ENCODE measurements around the gene ELMOD3.
"Not testable (repeated sequence)": the region's sequence is repeated elsewhere in the genome, so short reads cannot be mapped to it uniquely, and the experiment has no call there.

The ELMOD3 gene

GRCh38 chr2:85371045-85371444 is 16.5 kb downstream of the ELMOD3 start:
- Histone ChIP-seq H3K36me3 (ENCODE audit: control insufficient read depth, insufficient read depth, low read length) (no peaks in the 10 kb centered on the region), H3K4me1 (ENCODE audit: control insufficient read depth, insufficient read depth, low read length) (no peaks in the 10 kb centered on the region), H3K27ac (ENCODE audit: low read length) (no peak overlapping the region), H3K4me3 (ENCODE audit: low read length) (no peak overlapping the region), H3K27me3 (ENCODE audit: control insufficient read depth, insufficient read depth, low read length) (no peaks in the 10 kb centered on the region), H3K9me3 (ENCODE audit: control insufficient read depth, insufficient read depth, low read length) (no peaks in the 10 kb centered on the region)
- DNase-seq (ENCODE audit: low read depth, low spot score): no peak
- no CpG with 5 or more reads among the region's 11 CpGs for WGBS (ENCODE audit: insufficient coverage, insufficient read length)

- DNase-seq (ENCODE audit: low read depth, low spot score): no peak
- Histone ChIP-seq H3K27me3 (ENCODE audit: control insufficient read depth, insufficient read depth, low read length) (no peaks in the 10 kb centered on the region), H3K4me1 (ENCODE audit: control insufficient read depth, insufficient read depth, low read length) (no peaks in the 10 kb centered on the region), H3K27ac (ENCODE audit: low read length) (no peak overlapping the region), H3K4me3 (ENCODE audit: low read length) (no peak overlapping the region), H3K36me3 (ENCODE audit: control insufficient read depth, insufficient read depth, low read length) (no peaks in the 10 kb centered on the region), H3K9me3 (ENCODE audit: control insufficient read depth, insufficient read depth, low read length) (no peaks in the 10 kb centered on the region)
- no CpG with 5 or more reads among the region's 5 CpGs for WGBS (ENCODE audit: insufficient coverage, insufficient read length)
Observed at GRCh38 chr2:85376291-85377065, 21.9 kb downstream of the ELMOD3 start.

DNA sequence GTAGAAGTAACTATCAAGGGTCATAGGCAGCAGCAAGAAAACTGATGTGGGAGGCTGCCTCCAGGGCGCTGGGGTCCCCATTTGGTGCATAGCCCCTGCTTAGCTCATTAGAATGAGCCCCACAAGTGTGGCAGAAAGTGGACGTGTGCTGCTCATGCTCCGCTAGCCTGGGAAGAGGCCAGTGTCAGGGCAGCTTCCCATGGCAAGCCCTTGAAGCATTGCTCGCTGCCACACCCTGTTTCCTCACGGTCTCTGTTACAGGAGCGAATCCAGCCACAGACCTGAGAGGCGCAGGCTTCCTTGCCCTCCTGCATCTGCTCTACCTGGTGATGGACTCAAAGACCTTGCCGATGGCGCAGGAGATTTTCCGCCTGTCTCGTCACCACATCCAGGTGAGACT is 22.5 kb downstream of the ELMOD3 start:
- H3K27ac ChIP-seq (ENCODE audit: low read length): no peak overlapping the region
- H3K4me1 ChIP-seq (ENCODE audit: control insufficient read depth, insufficient read depth, low read length): no peaks in the 10 kb centered on the region
- DNase-seq (ENCODE audit: low read depth, low spot score): no peak
- WGBS (ENCODE audit: insufficient coverage, insufficient read length): no CpG with 5 or more reads among the region's 11 CpGs
- H3K36me3 ChIP-seq (ENCODE audit: control insufficient read depth, insufficient read depth, low read length): no peaks in the 10 kb centered on the region
- H3K9me3 ChIP-seq (ENCODE audit: control insufficient read depth, insufficient read depth, low read length): no peaks in the 10 kb centered on the region
- H3K27me3 ChIP-seq (ENCODE audit: control insufficient read depth, insufficient read depth, low read length): no peaks in the 10 kb centered on the region
- H3K4me3 ChIP-seq (ENCODE audit: low read length): no peak overlapping the region

GRCh38 chr2:85378257-85378656 is 23.7 kb downstream of the ELMOD3 start:
- DNase-seq (ENCODE audit: low read depth, low spot score): no peak
- H3K4me3 ChIP-seq (ENCODE audit: low read length): no peak overlapping the region
- H3K9me3 ChIP-seq (ENCODE audit: control insufficient read depth, insufficient read depth, low read length): no peaks in the 10 kb centered on the region
- no peaks in the 10 kb centered on the region for H3K36me3 ChIP-seq (ENCODE audit: control insufficient read depth, insufficient read depth, low read length)
- no peaks in the 10 kb centered on the region for H3K4me1 ChIP-seq (ENCODE audit: control insufficient read depth, insufficient read depth, low read length)
- WGBS (ENCODE audit: insufficient coverage, insufficient read length): no CpG with 5 or more reads among the region's 5 CpGs
- H3K27ac ChIP-seq (ENCODE audit: low read length): no peak overlapping the region
- H3K27me3 ChIP-seq (ENCODE audit: control insufficient read depth, insufficient read depth, low read length): no peaks in the 10 kb centered on the region

GRCh38 chr2:85380048-85380447 is 25.5 kb downstream of the ELMOD3 start:
- no peaks in the 10 kb centered on the region for H3K27me3 ChIP-seq (ENCODE audit: control insufficient read depth, insufficient read depth, low read length)
- H3K4me1 ChIP-seq (ENCODE audit: control insufficient read depth, insufficient read depth, low read length): no peaks in the 10 kb centered on the region
- DNase-seq (ENCODE audit: low read depth, low spot score): no peak
- H3K36me3 ChIP-seq (ENCODE audit: control insufficient read depth, insufficient read depth, low read length): no peaks in the 10 kb centered on the region
- no peaks in the 10 kb centered on the region for H3K9me3 ChIP-seq (ENCODE audit: control insufficient read depth, insufficient read depth, low read length)
- WGBS (ENCODE audit: insufficient coverage, insufficient read length): no CpG with 5 or more reads among the region's 1 CpG
- no peak overlapping the region for H3K27ac ChIP-seq (ENCODE audit: low read length)
- H3K4me3 ChIP-seq (ENCODE audit: low read length): no peak overlapping the region

DNA sequence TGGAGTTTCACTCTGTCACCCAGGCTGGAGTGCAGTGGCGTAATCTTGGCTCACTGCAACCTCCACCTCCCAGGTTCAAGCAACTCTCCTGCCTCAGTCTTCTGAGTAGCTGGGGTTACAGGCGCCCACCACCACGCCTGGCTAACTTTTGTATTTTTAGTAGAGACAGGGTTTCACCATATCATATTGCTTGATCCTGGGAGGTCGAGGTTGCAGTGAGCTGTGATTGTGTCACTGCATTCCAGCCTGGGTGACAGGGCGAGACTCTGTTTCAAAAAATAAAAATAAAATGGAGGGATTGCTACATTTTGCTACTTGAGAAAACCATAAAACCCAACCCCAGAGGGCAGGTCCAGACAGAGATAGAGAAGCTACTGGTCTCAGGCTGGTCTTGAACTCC is 28.6 kb downstream of the ELMOD3 start:
- H3K27ac ChIP-seq (ENCODE audit: low read length); H3K27me3 ChIP-seq (ENCODE audit: control insufficient read depth, insufficient read depth, low read length); H3K4me3 ChIP-seq (ENCODE audit: low read length); H3K36me3 ChIP-seq (ENCODE audit: control insufficient read depth, insufficient read depth, low read length); H3K4me1 ChIP-seq (ENCODE audit: control insufficient read depth, insufficient read depth, low read length); H3K9me3 ChIP-seq (ENCODE audit: control insufficient read depth, insufficient read depth, low read length); DNase-seq (ENCODE audit: low read depth, low spot score): not testable (repeated sequence)
- WGBS (ENCODE audit: insufficient coverage, insufficient read length): no CpG with 5 or more reads among the region's 5 CpGs

- Histone ChIP-seq H3K4me1 (ENCODE audit: control insufficient read depth, insufficient read depth, low read length) (0 out of 2 replicates have a peak, but pooled peaks cover 4% of the 10 kb centered on the region), H3K9me3 (ENCODE audit: control insufficient read depth, insufficient read depth, low read length) (no peaks in the 10 kb centered on the region), H3K4me3 (ENCODE audit: low read length) (no peak overlapping the region), H3K36me3 (ENCODE audit: control insufficient read depth, insufficient read depth, low read length) (no peaks in the 10 kb centered on the region), H3K27ac (ENCODE audit: low read length) (no peak overlapping the region), H3K27me3 (ENCODE audit: control insufficient read depth, insufficient read depth, low read length) (no peaks in the 10 kb centered on the region)
- no peak for DNase-seq (ENCODE audit: low read depth, low spot score)
- no CpG with 5 or more reads among the region's 4 CpGs for WGBS (ENCODE audit: insufficient coverage, insufficient read length)
Observed at GRCh38 chr2:85383850-85384249, 29.3 kb downstream of the ELMOD3 start.

- 0 out of 2 replicates have a peak, but pooled peaks cover 4% of the 10 kb centered on the region for H3K36me3 ChIP-seq (ENCODE audit: control insufficient read depth, insufficient read depth, low read length)
- no peaks in the 10 kb centered on the region for H3K9me3 ChIP-seq (ENCODE audit: control insufficient read depth, insufficient read depth, low read length)
- no CpG with 5 or more reads among the region's 2 CpGs for WGBS (ENCODE audit: insufficient coverage, insufficient read length)
- no peak for DNase-seq (ENCODE audit: low read depth, low spot score)
- 0 out of 2 replicates have a peak, but pooled peaks cover 4% of the 10 kb centered on the region for H3K4me1 ChIP-seq (ENCODE audit: control insufficient read depth, insufficient read depth, low read length)
- H3K4me3 ChIP-seq (ENCODE audit: low read length): no peak overlapping the region
- no peak overlapping the region for H3K27ac ChIP-seq (ENCODE audit: low read length)
- H3K27me3 ChIP-seq (ENCODE audit: control insufficient read depth, insufficient read depth, low read length): no peaks in the 10 kb centered on the region
Observed at GRCh38 chr2:85385746-85386145, 31.2 kb downstream of the ELMOD3 start.

- WGBS (ENCODE audit: insufficient coverage, insufficient read length): no CpG with 5 or more reads among the region's 2 CpGs
- Histone ChIP-seq H3K27ac (ENCODE audit: low read length) (no peak overlapping the region), H3K4me3 (ENCODE audit: low read length) (no peak overlapping the region), H3K9me3 (ENCODE audit: control insufficient read depth, insufficient read depth, low read length) (no peaks in the 10 kb centered on the region), H3K27me3 (ENCODE audit: control insufficient read depth, insufficient read depth, low read length) (no peaks in the 10 kb centered on the region), H3K36me3 (ENCODE audit: control insufficient read depth, insufficient read depth, low read length) (0 out of 2 replicates have a peak, but pooled peaks cover 4% of the 10 kb centered on the region), H3K4me1 (ENCODE audit: control insufficient read depth, insufficient read depth, low read length) (0 out of 2 replicates have a peak, but pooled peaks cover 4% of the 10 kb centered on the region)
- no peak for DNase-seq (ENCODE audit: low read depth, low spot score)
Observed at GRCh38 chr2:85387754-85388153, 33.2 kb downstream of the ELMOD3 start.

- Histone ChIP-seq H3K36me3 (ENCODE audit: control insufficient read depth, insufficient read depth, low read length) (0 out of 2 replicates have a peak, but pooled peaks cover 4% of the 10 kb centered on the region), H3K27me3 (ENCODE audit: control insufficient read depth, insufficient read depth, low read length) (no peaks in the 10 kb centered on the region), H3K9me3 (ENCODE audit: control insufficient read depth, insufficient read depth, low read length) (no peaks in the 10 kb centered on the region), H3K4me1 (ENCODE audit: control insufficient read depth, insufficient read depth, low read length) (0 out of 2 replicates have a peak, but pooled peaks cover 4% of the 10 kb centered on the region), H3K4me3 (ENCODE audit: low read length) (no peak overlapping the region), H3K27ac (ENCODE audit: low read length) (no peak overlapping the region)
- WGBS (ENCODE audit: insufficient coverage, insufficient read length): no CpG with 5 or more reads among the region's 9 CpGs
- DNase-seq (ENCODE audit: low read depth, low spot score): no peak
Observed at GRCh38 chr2:85388878-85389538, 34.4 kb downstream of the ELMOD3 start.

All from iPS DF 6.9 (cell line).